HTERT RPE-1 (cell line): ENCODE measurements around the gene IL17RB.

ENCODE experiments used
- in situ Hi-C: fragments of 300-500 bp; cut with MboI; formaldehyde crosslinking; loops from 4 replicates; pipeline ENCODE4 v1.14.3; 2020; ENCODE audit warnings: low sequenced_read_pairs

The IL17RB gene

DNA sequence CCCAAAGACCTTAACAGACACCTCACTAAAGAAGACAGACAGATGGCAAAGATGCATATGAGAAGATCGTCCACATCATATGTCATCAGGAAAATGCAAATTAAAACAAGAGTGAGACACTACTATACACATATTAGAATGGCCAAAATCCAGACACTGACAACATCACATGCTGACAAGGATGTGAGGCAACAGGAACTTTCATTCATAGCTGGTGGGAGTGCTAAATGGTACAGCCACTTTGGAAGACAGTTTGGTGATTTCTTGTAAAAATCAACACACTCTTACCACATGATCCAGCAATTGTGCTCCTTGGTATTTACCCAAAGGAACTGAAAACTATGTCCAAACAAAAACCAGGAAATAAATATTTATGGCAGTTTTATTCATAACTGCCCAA, 17.8 kb upstream of the IL17RB start:
- in situ Hi-C loops, result no loop called here

DNA sequence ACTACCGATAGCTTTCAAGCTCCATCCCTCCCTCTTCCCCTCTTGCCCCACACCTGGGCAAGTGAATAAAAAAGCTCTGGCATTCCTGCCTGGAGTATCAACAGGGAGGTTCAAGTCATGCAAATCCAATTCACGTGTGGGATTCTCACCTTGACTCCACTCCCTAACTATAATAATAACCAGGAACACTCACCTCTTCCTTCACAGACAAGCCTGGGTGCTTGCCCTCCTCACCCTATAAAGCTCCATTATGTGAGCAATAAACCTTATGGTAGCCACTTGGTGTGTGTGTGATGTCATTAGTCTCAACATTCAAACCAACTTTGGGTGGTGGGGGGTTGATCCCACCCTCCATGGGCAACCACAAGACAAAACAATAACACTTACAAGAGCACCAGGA, 16.8 kb upstream of the IL17RB start:
- in situ Hi-C loops, result no loop called here

DNA sequence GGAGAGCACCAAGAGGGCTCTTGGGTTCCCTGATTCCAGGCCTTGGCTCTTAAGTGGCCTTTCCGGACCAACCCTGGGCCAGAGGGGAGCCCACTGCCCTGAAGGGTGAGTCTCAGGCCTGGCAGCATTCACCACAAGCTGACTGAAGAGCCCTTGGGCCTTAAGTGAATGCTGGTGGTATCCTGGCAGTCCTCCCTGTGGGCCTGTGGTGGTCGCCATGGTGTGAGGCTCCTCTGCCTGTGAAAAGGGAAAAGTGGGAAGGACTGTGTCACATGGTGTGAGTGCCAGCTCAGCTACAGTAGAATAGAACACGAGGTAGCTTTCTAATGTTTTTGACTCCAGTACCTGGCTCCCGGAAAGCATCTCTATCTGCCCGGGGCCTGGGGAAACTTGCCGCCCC, 15.4 kb upstream of the IL17RB start:
- in situ Hi-C loops, result no loop called here

DNA sequence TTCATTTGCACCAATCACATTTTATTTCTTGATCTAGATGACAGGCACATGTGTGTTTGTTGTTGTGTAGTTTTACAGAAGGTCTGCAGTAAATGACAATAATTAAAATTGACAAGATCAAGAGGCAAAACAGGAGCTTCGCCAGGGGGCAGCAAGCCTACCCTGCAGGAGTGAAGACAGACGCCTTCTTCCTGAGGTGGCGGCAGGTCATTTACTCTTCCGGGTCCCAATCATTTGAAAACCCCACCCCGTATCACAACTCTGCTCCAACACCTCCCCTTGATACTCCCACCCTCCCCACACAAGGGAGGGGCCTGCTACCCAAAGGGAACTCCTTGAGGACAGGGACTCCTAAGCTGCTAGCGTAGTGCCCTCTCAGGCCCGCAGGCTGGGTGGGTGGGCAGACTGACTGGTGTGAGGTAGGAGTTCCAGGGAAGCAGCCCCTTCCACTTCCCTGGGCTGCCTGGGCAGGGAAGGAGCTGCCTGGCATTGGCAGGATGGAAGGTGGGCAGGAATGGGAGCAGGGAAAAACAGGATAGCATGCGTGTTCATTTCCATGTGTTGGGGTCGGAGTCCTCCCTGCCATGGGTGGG, 13.2 kb upstream of the IL17RB start:
- in situ Hi-C loops, result no loop called here

DNA sequence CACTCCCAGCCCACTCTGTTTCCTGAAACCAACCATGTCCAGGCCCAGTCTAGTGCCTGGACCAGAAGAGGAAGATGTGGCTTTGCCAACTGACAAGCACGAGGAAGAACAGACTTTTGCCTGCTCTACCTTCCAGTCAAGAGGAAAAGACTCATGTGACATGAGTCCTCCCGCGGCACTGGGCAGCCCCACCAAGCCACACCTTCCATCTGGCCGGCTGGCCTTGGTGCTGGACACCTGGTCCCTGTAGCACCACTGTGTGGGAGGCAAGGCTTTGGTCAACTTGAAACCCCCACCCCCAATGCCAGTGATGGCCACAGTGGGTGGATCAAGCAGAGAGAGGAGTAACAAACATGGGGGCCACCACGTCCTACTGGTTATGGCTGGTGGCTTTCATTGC, 12.7 kb upstream of the IL17RB start:
- in situ Hi-C loops, result no loop called here

DNA sequence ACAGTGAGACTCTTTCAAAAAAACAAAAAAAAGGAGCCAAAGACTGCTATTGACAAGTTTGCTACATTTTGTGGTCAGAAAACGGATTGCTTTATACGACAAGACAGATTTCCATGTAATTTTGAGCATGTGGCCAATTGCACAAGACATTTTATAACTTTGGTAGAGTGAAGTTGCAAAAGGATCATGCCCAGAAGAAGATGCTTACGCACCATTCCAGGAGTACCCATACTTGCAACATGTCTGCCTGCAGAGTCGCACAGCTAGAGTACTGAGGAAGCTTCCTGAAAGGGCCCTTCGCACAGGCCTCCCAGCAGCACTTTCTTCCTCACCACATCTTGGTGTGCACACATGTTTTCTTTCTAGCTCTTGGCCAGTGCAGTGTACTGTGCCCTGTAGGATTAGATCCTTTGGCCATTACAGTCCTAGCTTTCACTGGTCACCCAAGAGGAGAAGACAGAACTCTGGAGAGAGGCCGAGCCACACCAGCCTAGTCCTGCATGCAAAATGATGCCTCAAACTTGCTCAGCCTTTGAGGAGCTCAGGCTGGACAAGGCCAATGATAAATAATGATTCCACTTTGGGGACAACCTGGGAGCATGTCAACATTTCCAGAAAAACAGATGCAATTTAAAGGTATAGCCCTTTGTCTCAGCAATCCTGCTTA, 11.8 kb upstream of the IL17RB start:
- in situ Hi-C loops, result no loop called here

DNA sequence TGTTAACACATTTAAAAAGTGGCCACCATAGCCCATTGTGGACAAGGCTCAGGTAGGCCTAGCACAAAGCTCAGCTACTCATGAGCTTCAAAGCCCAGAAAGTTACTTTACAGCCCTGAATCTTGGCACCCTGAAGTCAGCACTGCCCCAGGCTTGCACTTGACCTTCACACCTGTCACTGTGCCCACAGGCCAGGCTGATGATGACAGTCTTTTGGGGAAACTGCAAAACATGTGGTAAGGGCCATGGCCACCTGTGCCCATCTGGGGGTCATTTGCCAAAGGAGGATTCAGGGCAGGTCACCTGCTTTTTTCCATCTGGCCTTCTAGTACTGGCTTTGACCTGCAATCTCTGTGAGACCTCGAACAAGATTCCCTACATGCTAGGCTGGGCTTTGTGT, 11.1 kb upstream of the IL17RB start:
- in situ Hi-C loops, result no loop called here

DNA sequence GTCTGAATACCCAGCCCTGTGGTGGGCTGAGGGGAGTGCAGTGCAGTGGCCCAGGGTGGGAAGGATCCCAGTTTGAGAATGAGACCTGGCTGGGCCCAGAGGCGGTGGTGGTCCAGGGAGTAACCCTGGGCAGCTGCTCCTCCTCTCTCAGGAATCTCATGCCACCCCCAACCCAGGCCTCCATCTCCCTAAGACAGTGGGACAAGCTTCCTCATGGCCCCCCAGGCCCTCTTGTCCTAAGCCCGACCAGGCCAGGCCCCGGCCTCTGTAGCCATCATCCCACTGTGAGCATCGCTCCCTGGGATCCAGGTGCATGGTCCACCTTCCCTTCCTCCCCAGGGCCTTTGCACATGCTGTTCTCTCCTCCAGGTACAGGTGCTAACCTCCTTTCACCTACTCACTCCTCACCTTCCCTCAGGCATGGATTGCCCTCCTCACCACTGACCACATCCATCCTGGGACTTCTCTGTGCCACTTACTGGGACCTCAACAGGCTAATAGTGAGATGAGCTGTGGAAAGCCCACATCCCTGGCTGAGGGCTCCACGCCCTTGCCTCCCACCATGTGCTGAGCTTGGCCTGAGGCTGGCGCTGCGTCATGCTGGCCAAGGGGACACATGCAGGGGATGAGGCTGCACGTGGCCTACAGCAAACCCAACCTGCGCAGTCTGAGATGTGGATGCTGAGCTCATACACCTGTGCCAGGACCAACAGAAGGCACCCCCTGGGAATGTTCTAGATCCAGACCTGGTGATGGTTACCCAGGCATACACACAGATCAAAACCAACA, 10.1 kb upstream of the IL17RB start:
- in situ Hi-C loops, result no loop called here

DNA sequence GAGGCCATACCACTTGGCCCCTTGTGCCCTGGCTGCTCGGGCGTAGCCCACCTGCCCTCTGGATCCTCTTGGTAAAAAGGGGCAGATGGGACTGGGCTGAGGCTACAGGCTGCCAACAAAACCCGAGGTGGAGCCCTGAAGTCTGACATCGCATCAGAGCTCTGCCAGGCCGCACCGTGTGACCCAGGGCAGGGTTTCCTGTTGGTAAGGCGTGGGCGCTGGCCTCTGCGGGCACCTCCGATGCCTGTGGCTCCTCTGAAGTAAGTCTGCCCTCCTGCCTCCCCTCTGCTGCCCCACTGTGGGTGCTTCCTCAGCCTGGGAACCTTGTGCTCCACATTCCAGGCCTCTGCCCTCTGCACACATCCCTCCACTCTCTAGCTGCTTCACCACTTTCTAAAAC, 9.0 kb upstream of the IL17RB start:
- in situ Hi-C loops, result no loop called here

DNA sequence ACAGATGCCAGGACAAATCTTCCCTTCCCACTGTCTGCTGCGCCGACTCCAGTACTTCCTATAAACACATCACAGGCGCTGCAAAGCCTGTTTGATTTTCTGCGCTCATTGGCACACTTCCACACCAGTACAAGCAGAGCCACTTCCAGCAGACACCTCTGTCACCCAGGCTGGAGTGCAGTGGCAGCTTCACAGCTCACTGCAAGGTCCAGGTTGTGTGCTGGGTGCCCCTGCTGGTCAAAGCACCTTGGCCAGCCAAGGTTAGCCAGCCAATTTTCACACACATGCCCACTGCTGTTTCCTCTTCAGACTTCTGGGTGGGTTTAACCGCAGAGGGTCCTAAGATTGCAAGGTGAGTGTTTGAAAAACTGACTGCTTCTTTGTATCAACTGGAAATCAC, 5.1 kb upstream of the IL17RB start:
- in situ Hi-C loops, result no loop called here

DNA sequence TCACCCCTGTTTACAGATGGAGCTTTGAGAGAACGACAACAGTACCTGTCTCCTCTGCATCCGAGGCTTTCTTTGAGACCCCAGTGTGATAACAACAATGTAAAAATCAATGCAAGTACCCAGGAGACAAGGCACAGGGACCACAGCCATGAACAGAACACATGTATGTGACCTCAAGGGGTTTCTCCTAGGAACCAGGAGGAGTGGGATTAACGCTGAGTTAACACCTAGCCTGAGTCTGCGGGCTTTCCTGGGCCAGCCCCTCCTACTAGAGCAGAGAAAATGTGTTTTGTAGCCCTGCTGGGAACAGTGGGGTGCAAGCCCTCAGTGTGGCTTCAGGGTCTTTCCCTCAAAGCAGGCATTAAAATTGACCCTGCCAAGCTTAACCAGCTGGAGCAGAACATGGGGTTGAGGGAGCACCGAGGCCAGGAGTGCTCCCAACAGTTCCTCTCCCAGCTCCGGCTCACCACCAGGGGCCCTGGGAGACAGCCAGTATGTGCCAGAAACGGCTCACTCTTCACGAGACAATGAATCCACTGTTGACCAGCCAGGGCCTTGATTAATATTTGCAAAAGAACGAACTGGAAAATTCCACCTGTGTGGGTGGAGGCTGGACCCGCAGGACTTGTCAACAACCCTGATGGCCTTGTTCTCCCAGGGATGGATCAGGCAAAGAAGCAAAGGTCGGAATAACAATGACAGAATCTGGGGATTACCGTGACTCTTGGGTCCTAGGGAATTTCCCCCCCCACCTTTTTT, 3.8 kb upstream of the IL17RB start:
- in situ Hi-C loops, result no loop called here

DNA sequence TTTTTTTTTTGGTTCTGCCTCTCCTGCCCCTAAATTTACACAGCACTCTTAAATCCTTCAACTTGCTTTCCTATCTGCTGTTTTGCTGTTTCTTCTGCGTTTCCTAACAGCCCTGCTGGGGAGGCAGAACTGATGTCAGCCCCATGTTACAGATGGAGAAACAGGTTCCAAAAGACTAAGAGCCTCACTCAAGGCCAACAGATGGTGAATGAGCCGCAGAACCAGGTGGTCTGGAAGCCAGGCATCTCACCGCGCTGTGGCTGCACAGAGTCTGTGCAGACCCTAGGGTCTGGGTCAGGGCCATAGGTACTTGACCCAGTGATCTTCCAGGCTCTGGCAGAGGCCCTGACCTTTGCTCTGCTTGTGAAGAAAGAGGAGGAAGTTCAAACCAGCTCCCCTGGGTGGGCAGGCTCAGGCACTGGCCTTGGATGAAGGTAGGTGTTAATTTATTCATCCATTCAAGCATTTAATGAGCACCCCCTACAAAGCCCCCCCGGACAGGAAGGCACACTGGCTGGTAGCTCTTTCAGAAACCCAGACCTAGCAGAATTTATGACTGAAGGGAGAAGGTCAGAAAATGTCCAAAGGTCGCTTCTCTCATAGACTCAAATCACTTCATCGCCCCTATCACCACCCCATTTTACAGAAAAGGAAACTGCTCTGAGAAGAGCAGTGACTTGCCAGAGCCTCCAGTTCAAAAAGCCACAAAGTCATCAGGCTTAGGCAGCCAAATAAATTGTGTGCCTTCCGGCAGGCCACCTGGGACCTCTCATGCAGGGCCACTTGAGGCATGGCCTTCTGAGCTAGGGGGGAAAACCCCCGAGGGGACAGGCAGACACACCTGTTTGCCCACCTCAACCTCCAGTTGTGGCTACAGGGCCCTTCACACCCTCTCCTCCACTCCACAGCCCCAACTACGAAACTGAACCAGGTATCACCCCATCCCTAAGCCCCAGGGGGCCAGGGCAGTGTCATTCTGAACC, 2.9 kb upstream of the IL17RB start:
- in situ Hi-C loops, result no loop called here

DNA sequence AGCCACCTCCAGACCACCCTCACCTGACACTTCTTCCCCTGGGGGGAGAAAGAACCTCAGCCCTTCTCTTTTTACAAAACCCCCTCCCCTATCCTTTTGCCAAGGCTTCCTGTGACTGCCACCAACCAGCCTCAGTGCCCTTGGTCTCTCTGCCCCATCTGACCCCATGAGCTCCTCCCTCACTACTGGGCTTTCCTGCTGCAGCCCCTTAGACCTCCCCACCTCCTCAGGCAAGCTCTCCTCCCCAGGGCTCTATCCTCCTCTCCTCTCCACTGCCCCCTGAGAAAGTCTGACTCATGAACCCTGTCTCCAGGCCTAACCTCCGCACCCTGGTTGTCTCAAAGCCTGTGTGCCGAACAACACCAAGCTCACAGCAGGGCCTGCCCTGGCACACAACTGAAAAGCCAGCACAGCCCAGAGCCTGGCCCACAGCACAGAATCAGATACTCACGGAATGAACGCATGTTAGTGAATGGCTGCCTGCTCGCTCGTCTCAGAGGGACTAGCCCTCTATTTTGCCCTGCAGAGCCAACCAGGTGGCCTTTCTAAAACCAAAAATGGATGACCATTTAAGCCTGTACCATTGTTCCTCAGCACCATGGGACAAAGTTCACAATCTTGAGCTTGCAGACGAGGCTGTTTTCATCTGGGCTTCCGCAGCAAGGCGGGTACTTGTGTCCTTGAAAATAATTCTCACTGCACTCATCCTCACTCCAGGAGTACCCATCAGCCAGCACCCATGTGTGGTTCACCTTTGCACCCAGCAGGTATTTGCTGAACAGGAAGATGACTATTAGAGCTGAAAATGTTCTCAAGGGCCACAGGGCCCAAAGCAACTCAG, 1.9 kb upstream of the IL17RB start:
- in situ Hi-C loops, result no loop called here

DNA sequence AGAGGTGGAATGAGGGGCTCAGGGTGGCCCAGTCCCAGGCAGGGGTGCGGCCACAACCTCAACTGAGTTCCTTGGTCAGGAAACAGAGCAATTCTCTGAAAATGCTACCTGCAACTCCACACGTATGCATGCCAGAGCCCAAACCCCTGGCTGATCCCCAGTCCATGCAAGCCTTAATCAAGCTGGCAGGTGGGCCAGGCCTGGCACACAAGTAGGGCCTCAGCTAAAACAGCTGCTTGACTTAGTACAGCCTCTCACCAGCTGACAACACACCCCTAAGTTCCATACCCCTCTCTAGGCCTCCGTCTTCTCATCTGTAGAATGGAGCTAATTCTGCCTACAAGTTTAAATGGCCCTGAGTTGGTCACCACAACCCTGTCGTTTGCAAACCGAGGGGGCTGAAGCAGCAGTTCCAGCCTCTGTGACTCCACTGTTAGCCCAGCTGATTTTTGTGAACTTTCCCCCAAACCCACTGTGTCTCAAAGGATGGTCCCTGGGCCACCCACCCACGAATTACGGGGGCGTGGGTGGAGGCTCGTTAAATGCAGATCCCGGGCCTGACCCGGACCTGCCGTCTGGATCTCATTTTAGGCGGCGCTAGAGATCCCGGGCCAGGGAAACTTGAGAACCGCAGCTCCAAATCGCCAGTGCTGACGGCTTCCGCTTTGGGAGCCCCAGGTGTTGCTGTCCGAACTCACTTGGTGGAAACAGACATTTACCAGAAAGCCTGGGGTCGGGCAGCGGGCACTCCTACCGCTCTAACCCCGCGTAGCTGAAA, 1.1 kb upstream of the IL17RB start:
- in situ Hi-C loops, result no loop called here

DNA sequence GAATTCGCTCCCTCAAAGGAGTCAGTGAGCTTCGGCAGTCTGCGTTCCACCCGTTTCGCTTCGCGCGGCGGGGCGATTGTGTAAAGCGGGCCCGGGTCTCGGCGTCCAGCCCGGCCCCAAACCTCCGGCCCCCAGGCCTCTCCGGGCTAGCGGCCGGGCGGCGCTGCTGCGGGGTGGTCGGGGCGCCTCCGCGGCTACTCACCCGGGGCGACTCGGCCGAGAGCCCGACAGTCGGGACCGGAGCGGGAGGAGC, 561 bp upstream of the IL17RB start:
- in situ Hi-C loops, result no loop called here

DNA sequence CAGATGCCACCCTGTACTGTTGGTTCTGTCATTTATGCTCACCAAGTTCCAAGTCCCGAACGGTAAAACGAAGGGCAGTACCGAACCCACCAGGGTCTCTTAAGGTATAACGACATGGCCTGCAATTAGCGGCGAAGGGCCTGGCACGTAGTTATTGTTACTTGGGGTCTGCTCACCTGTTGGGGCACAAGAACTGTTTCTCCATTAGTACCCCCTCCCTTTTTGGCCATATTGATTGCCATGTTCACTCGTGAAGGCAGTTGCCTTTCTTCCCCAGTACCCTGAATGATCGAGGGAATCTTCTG, 435 bp downstream of the IL17RB start:
- in situ Hi-C loops, result no loop called here

DNA sequence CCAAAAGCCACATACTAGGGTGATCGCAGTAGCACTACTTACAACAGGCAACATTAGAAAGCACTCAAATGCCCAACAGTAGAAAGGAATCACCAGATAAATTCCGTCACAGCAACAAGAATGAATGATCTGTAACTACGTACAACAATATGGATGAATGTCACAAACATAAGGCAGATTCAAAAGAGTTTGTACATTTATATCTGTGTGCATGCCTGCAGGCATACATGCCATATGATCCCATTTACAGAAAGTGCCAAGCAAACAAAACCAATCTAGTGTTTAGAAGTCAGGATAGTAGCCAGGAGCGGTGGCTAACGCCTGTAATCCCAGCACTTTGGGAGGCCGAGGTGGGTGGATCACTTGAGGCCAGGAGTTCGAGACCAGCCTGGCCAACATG, 3.5 kb downstream of the IL17RB start:
- in situ Hi-C loops, result no loop called here

DNA sequence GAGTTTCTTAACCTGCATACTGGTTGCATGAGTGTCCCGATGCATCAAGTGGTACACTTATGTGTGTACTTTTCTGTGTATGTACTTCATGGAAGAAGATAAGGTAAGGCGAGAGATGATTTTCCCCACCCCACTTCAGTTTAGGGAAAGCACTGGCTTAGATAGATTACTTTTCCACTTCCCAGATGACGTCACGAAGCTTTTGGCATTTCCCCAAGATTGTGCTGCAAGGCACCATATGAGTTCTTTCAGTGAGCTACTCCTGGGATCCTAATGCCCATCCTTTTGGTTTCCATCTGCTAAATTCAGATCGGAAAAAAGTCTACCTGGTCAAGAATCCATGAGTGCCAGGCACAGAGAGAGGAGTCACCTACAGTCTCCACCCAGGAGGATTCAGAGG, 4.5 kb downstream of the IL17RB start:
- in situ Hi-C loops, result no loop called here

DNA sequence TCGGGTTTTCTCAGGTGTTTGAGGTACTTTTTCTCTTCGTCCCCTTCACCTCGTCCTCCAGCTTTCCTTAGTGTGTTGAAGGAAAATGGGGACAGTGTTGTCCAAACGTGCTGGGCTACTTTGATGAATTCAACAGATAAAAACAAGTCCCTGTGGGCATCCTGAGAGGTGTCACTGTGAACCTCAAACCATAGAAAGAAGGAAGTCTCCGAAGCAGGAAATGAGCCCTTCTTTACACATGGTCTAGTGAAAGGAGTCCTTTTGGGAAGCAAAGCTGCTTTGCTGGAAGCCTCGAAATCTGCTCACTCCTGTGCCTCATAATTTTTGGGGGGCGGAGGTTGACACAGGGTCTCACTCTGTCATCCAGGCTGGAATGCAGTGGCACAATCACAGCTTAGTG, 10.6 kb downstream of the IL17RB start:
- in situ Hi-C loops, result no loop called here
